T-helper 1 cell (primary cell): ENCODE data around the gene BTF3.
A peak's percentile ranks its signal among the peaks of the same experiment; 100 is the strongest.
"Not testable (repeated sequence)": the region's sequence is repeated elsewhere in the genome, so short reads cannot be mapped to it uniquely, and the experiment has no call there.

Source experiments
- DNase-seq, 5 donors: peaks; one replicate each; pipeline ENCODE4 v3.0.0-alpha.2; 2012 to 2020
- total RNA-seq, 4 donors: gene quantifications; one replicate each; lab custom pipeline; 2026; lab: John Stamatoyannopoulos, UW

BTF3 gene
- 292 to 425 (median 378) reads per million in 4 donors for total RNA-seq

- DNase-seq, result peak; percentile 86 to 95 (median 88)
Observed at GRCh38 chr5:73498057-73498992, at the start of gene BTF3. Gene BTF3 (plus strand): TSS chr5:73498442. CDS start chr5:73498668, 226 bp downstream.

- DNase-seq, result peak in 1 of 5 donors; percentile 59
Observed at GRCh38 chr5:73448463-73449136, 49.6 kb upstream of the BTF3 start, which contains the start of gene FOXD1. Gene FOXD1 (minus strand): TSS chr5:73448777. CDS start chr5:73448362, 415 bp downstream.

GRCh38 chr5:73450137-73450536, 48.1 kb upstream of the BTF3 start:
- no peak for DNase-seq

GRCh38 chr5:73450672-73451223, 47.5 kb upstream of the BTF3 start:
- no peak for DNase-seq

- DNase-seq, result peak; percentile 52 to 67 (median 54)
Observed at GRCh38 chr5:73451224-73452130, 46.8 kb upstream of the BTF3 start.

- DNase-seq, result no peak
Observed at GRCh38 chr5:73452215-73452614, 46.0 kb upstream of the BTF3 start.

GRCh38 chr5:73454379-73455036, 43.7 kb upstream of the BTF3 start:
- peak in 1 of 5 donors; percentile 20 for DNase-seq

GRCh38 chr5:73456462-73456861, 41.8 kb upstream of the BTF3 start:
- DNase-seq, result not testable (repeated sequence)

GRCh38 chr5:73459366-73459765, 38.9 kb upstream of the BTF3 start:
- no peak for DNase-seq

GRCh38 chr5:73460133-73460532, 38.1 kb upstream of the BTF3 start:
- DNase-seq, result no peak

GRCh38 chr5:73464016-73464745, 34.1 kb upstream of the BTF3 start:
- DNase-seq, result no peak

- not testable (repeated sequence) for DNase-seq
Observed at GRCh38 chr5:73468638-73469037, 29.6 kb upstream of the BTF3 start.

- no peak for DNase-seq
Observed at GRCh38 chr5:73469878-73470277, 28.4 kb upstream of the BTF3 start.

GRCh38 chr5:73471654-73472053, 26.6 kb upstream of the BTF3 start:
- DNase-seq, result no peak

GRCh38 chr5:73472116-73472515, 26.1 kb upstream of the BTF3 start:
- no peak for DNase-seq

GRCh38 chr5:73480500-73480899, 17.7 kb upstream of the BTF3 start:
- no peak for DNase-seq

GRCh38 chr5:73482383-73483136, 15.7 kb upstream of the BTF3 start:
- DNase-seq, result no peak

- DNase-seq, result no peak
Observed at GRCh38 chr5:73483676-73484075, 14.6 kb upstream of the BTF3 start.

GRCh38 chr5:73484511-73484910, 13.7 kb upstream of the BTF3 start:
- DNase-seq, result no peak

GRCh38 chr5:73485715-73486114, 12.5 kb upstream of the BTF3 start:
- no peak for DNase-seq
